HEK293 (cell line): ENCODE measurements around the gene TNFRSF9.

Source experiments
- CTCF ChIA-PET: fragments of 350-600 bp; formaldehyde crosslinking; extraction: SDS; loops from one replicate; lab custom pipeline; 2021; ENCODE audit warnings: antibody characterized with exemption; lab: Yijun Ruan, JAX
- POLR2A ChIA-PET: fragments of 300-600 bp; formaldehyde crosslinking; extraction: SDS; loops from one replicate; lab custom pipeline; 2020; ENCODE audit warnings: antibody characterized with exemption, inconsistent platforms; lab: Yijun Ruan, JAX
- H3K27ac ChIP-seq: fragments of 200-500 bp; sonication (Bioruptor generic); 2 replicates; pipeline ENCODE4 v1.5.1; 2014; ENCODE audit warnings: low read depth, low read length, control low read depth, inconsistent platforms; ENCODE audit errors: extremely low read depth
- H3K36me3 ChIP-seq, 2 experiments: fragments of 200-500 bp in 1 of 2; sonication (Bioruptor generic) in 1 of 2; 1 replicate in 1 of 2; 2 replicates in 1 of 2; pipeline ENCODE4 v1.5.1; 2014 to 2017; ENCODE audit warnings: inconsistent platforms in 2 of 2, low read length in 2 of 2; ENCODE audit not compliant: control insufficient read depth in 2 of 2, insufficient read depth in 1 of 2
- H3K4me1 ChIP-seq: fragments of 200-500 bp; sonication (Bioruptor generic); 2 replicates; pipeline ENCODE4 v1.5.1; 2014; ENCODE audit warnings: mild to moderate bottlenecking, low read length, inconsistent platforms; ENCODE audit not compliant: control insufficient read depth, insufficient read depth
- H3K4me3 ChIP-seq: 2 replicates; pipeline ENCODE4 v1.5.1; 2011; ENCODE audit warnings: low read depth, mild to moderate bottlenecking, control low read depth, low read length, moderate library complexity
- H3K9me3 ChIP-seq: fragments of 200-500 bp; sonication (Bioruptor generic); 2 replicates; pipeline ENCODE4 v1.5.1; 2014; ENCODE audit warnings: low read depth, low read length, inconsistent platforms; ENCODE audit not compliant: control insufficient read depth, insufficient read depth
- EGR2 ChIP-seq: fragments of 450-650 bp; formaldehyde crosslinking; IDR thresholded peaks from 2 replicates; pipeline ENCODE4 v1.5.1; 2016; ENCODE audit warnings: low read depth, missing biosample characterization, missing genetic modification characterization
- ELK4 ChIP-seq: IDR thresholded peaks from 2 replicates; pipeline ENCODE4 v1.6.1; 2011; ENCODE audit warnings: mild to moderate bottlenecking, low read depth, low read length, borderline replicate concordance
- GLI4 ChIP-seq: fragments of 450-650 bp; formaldehyde crosslinking; IDR thresholded peaks from 2 replicates; pipeline ENCODE4 v1.5.1; 2016; ENCODE audit warnings: missing biosample characterization, missing genetic modification characterization
- MEIS1 ChIP-seq: sonication (generic); formaldehyde crosslinking; IDR thresholded peaks from 2 replicates; pipeline ENCODE4 v1.8.1; 2022; ENCODE audit warnings: missing genetic modification reagents, mild to moderate bottlenecking, borderline replicate concordance
- MYNN ChIP-seq: fragments of 450-650 bp; formaldehyde crosslinking; IDR thresholded peaks from 2 replicates; pipeline ENCODE4 v1.5.1; 2016; ENCODE audit warnings: missing biosample characterization, missing genetic modification characterization, borderline replicate concordance
- OSR2 ChIP-seq: fragments of 450-650 bp; formaldehyde crosslinking; IDR thresholded peaks from 2 replicates; pipeline ENCODE4 v1.5.1; 2016; ENCODE audit warnings: missing biosample characterization, missing genetic modification characterization
- PRDM1 ChIP-seq: fragments of 450-650 bp; formaldehyde crosslinking; IDR thresholded peaks from 2 replicates; pipeline ENCODE4; 2016; ENCODE audit warnings: missing biosample characterization, missing genetic modification characterization
- SCRT2 ChIP-seq: fragments of 450-650 bp; formaldehyde crosslinking; IDR thresholded peaks from 2 replicates; pipeline ENCODE4 v1.5.1; 2016; ENCODE audit warnings: missing biosample characterization, missing genetic modification characterization
- WT1 ChIP-seq: fragments of 450-650 bp; formaldehyde crosslinking; IDR thresholded peaks from 2 replicates; pipeline ENCODE4 v1.5.1; 2016; ENCODE audit warnings: missing biosample characterization, missing genetic modification characterization
- ZBTB6 ChIP-seq: fragments of 450-650 bp; formaldehyde crosslinking; IDR thresholded peaks from 2 replicates; pipeline ENCODE4 v1.5.1; 2017; ENCODE audit warnings: missing biosample characterization, missing genetic modification characterization
- ZFP41 ChIP-seq: fragments of 450-650 bp; formaldehyde crosslinking; IDR thresholded peaks from 2 replicates; pipeline ENCODE4 v1.5.1; 2016; ENCODE audit warnings: missing biosample characterization, missing genetic modification characterization, borderline replicate concordance
- ZNF10 ChIP-seq: fragments of 450-650 bp; formaldehyde crosslinking; IDR thresholded peaks from 2 replicates; pipeline ENCODE4 v1.5.1; 2017; ENCODE audit warnings: missing biosample characterization, missing genetic modification characterization
- ZNF19 ChIP-seq: fragments of 450-650 bp; formaldehyde crosslinking; IDR thresholded peaks from 2 replicates; pipeline ENCODE4; 2016; ENCODE audit warnings: missing biosample characterization, missing genetic modification characterization, low read depth
- ZNF214 ChIP-seq: fragments of 450-650 bp; formaldehyde crosslinking; IDR thresholded peaks from 2 replicates; pipeline ENCODE4 v1.5.1; 2017; ENCODE audit warnings: missing biosample characterization, mild to moderate bottlenecking, missing genetic modification characterization, borderline replicate concordance
- ZNF223 ChIP-seq: fragments of 450-650 bp; formaldehyde crosslinking; IDR thresholded peaks from 2 replicates; pipeline ENCODE4 v1.5.1; 2016; ENCODE audit warnings: missing biosample characterization, missing genetic modification characterization
- ZNF239 ChIP-seq: fragments of 450-650 bp; formaldehyde crosslinking; IDR thresholded peaks from 2 replicates; pipeline ENCODE4 v1.5.1; 2016; ENCODE audit warnings: missing biosample characterization, missing genetic modification characterization
- ZNF24 ChIP-seq: fragments of 450-650 bp; formaldehyde crosslinking; IDR thresholded peaks from 2 replicates; pipeline ENCODE4 v1.5.1; 2016; ENCODE audit warnings: missing biosample characterization, missing genetic modification characterization
- ZNF26 ChIP-seq: fragments of 450-650 bp; formaldehyde crosslinking; IDR thresholded peaks from 2 replicates; pipeline ENCODE4 v1.5.1; 2016; ENCODE audit warnings: missing biosample characterization, missing genetic modification characterization
- ZNF324 ChIP-seq: fragments of 450-650 bp; formaldehyde crosslinking; IDR thresholded peaks from 2 replicates; pipeline ENCODE4 v1.5.1; 2016; ENCODE audit warnings: missing biosample characterization, missing genetic modification characterization
- ZNF341 ChIP-seq: fragments of 450-650 bp; formaldehyde crosslinking; IDR thresholded peaks from 2 replicates; pipeline ENCODE4; 2016; ENCODE audit warnings: low read depth, missing biosample characterization, missing genetic modification characterization
- ZNF350 ChIP-seq: fragments of 450-650 bp; formaldehyde crosslinking; IDR thresholded peaks from 2 replicates; pipeline ENCODE4 v1.5.0; 2017; ENCODE audit warnings: missing biosample characterization, mild to moderate bottlenecking, missing genetic modification characterization
- ZNF394 ChIP-seq: fragments of 450-650 bp; formaldehyde crosslinking; IDR thresholded peaks from 2 replicates; pipeline ENCODE4 v1.5.1; 2016; ENCODE audit warnings: missing biosample characterization, missing genetic modification characterization, mild to moderate bottlenecking, moderate library complexity, borderline replicate concordance
- ZNF510 ChIP-seq: fragments of 450-650 bp; formaldehyde crosslinking; IDR thresholded peaks from 2 replicates; pipeline ENCODE4 v1.5.1; 2018; ENCODE audit warnings: mild to moderate bottlenecking, missing genetic modification characterization, missing biosample characterization; ENCODE audit not compliant: insufficient replicate concordance
- ZNF544 ChIP-seq: fragments of 450-650 bp; formaldehyde crosslinking; IDR thresholded peaks from 2 replicates; pipeline ENCODE4 v1.5.0; 2017; ENCODE audit warnings: missing biosample characterization, missing genetic modification characterization
- ZNF558 ChIP-seq: fragments of 450-650 bp; formaldehyde crosslinking; IDR thresholded peaks from 2 replicates; pipeline ENCODE4 v1.5.1; 2016; ENCODE audit warnings: missing biosample characterization, missing genetic modification characterization
- ZNF580 ChIP-seq: fragments of 450-650 bp; formaldehyde crosslinking; IDR thresholded peaks from 2 replicates; pipeline ENCODE4 v1.5.1; 2016; ENCODE audit warnings: missing biosample characterization, missing genetic modification characterization
- ZNF585B ChIP-seq: fragments of 450-650 bp; formaldehyde crosslinking; IDR thresholded peaks from 2 replicates; pipeline ENCODE4 v1.5.1; 2016; ENCODE audit warnings: missing biosample characterization, missing genetic modification characterization
- ZNF621 ChIP-seq: fragments of 450-650 bp; formaldehyde crosslinking; IDR thresholded peaks from 2 replicates; pipeline ENCODE4 v1.5.1; 2017; ENCODE audit warnings: missing biosample characterization, missing genetic modification characterization
- ZNF658 ChIP-seq: fragments of 450-650 bp; formaldehyde crosslinking; IDR thresholded peaks from 2 replicates; pipeline ENCODE4; 2016; ENCODE audit warnings: missing biosample characterization, missing genetic modification characterization
- ZNF670 ChIP-seq: fragments of 450-650 bp; formaldehyde crosslinking; IDR thresholded peaks from 2 replicates; pipeline ENCODE4 v1.5.1; 2016; ENCODE audit warnings: missing biosample characterization, missing genetic modification characterization, low read depth
- ZNF707 ChIP-seq: fragments of 450-650 bp; formaldehyde crosslinking; IDR thresholded peaks from 2 replicates; pipeline ENCODE4 v1.5.1; 2016; ENCODE audit warnings: missing biosample characterization, missing genetic modification characterization
- ZNF785 ChIP-seq: fragments of 450-650 bp; formaldehyde crosslinking; IDR thresholded peaks from 2 replicates; pipeline ENCODE4 v1.5.1; 2016; ENCODE audit warnings: missing biosample characterization, missing genetic modification characterization
- ZSCAN4 ChIP-seq: fragments of 450-650 bp; formaldehyde crosslinking; IDR thresholded peaks from 2 replicates; pipeline ENCODE4 v1.5.1; 2017; ENCODE audit warnings: missing biosample characterization, missing genetic modification characterization

The TNFRSF9 gene

GRCh38 chr1:7967651-7968050 lies 27.0 kb upstream of the TNFRSF9 start (continued):
- TF ChIP-seq ZBTB6 (tag by site-specific recombination) = no peak
- TF ChIP-seq WT1 (tag by site-specific recombination) = no peak
- TF ChIP-seq PRDM1 = no peak

- H3K27ac ChIP-seq = no peak overlapping the region
- TF ChIP-seq ZNF670 (tag by site-specific recombination) (no peak), ZNF214 (tag by site-specific recombination) (no peak), ZNF621 (tag by site-specific recombination) (no peak), ZNF510 (tag by site-specific recombination) (no peak), ZNF341 (tag by site-specific recombination) (no peak), ZNF394 (tag by site-specific recombination) (no peak), OSR2 (tag by site-specific recombination) (no peak), ZNF558 (no peak), MEIS1 (no peak), ZSCAN4 (tag by site-specific recombination) (no peak), ZFP41 (tag by site-specific recombination) (no peak), ZNF239 (tag by site-specific recombination) (no peak), ZNF26 (tag by site-specific recombination) (no peak), SCRT2 (tag by site-specific recombination) (no peak), MYNN (tag by site-specific recombination) (no peak), ZNF585B (tag by site-specific recombination) (no peak), GLI4 (tag by site-specific recombination) (no peak), ZNF544 (no peak), ZNF785 (tag by site-specific recombination) (no peak)
- TF ChIP-seq, all 188 proteins: peak for 0
- POLR2A ChIA-PET = no interaction called here
- no peaks in the 10 kb centered on the region for H3K4me1 ChIP-seq
- H3K9me3 ChIP-seq = no peaks in the 10 kb centered on the region
- CTCF ChIA-PET = interaction anchor here (0.6 to 4.1 kb wide), 2 partner anchors 8 to 215 kb away, joined by 4 to 27 read pairs; no protein-coding TSS in a partner anchor
- peaks cover 81 to 93% of the 10 kb centered on the region in 2 experiments for H3K36me3 ChIP-seq
- H3K4me3 ChIP-seq = no peak overlapping the region
Measured at GRCh38 chr1:7967196-7967595, 26.6 kb upstream of the TNFRSF9 start.

GRCh38 chr1:7964476-7964875 lies 23.8 kb upstream of the TNFRSF9 start:
- Histone ChIP-seq H3K4me1 (no peaks in the 10 kb centered on the region), H3K9me3 (no peaks in the 10 kb centered on the region), H3K4me3 (no peak overlapping the region), H3K27ac (no peak overlapping the region), H3K36me3 (peaks cover 60 to 66% of the 10 kb centered on the region in 2 experiments)
- CTCF ChIA-PET = interaction anchor here (4.1 kb wide), 1 partner anchor 11 kb away, joined by 27 read pairs; no protein-coding TSS in a partner anchor
- POLR2A ChIA-PET = no interaction called here
- TF ChIP-seq ZNF324 (tag by site-specific recombination) (no peak), ZNF10 (tag by site-specific recombination) (no peak), ZNF580 (tag by site-specific recombination) (no peak), ZNF658 (tag by site-specific recombination) (no peak), ZNF350 (no peak), EGR2 (tag by site-specific recombination) (no peak), ZNF24 (no peak), ZNF19 (tag by site-specific recombination) (no peak), ZNF223 (no peak), ZNF707 (tag by site-specific recombination) (no peak), ELK4 (no peak)
